ENCODE results near the gene CCSER1. TPM values are rescaled to one million over a fixed set of nuclear protein-coding genes. Genes with fewer than 3 reads are reported as not detected.

Gene CCSER1
- total RNA-seq, 1 donor from 2014 or later, result not detected

GRCh38 chr4:90840828-90841227, 713.6 kb downstream of the CCSER1 start:
- Mint-ChIP-seq H3K27ac (ENCODE audit: unreplicated experiment) (no peak overlapping the region), H3K27me3 (ENCODE audit: low read depth) (no peaks in the 10 kb centered on the region), H3K36me3 (ENCODE audit: low read depth) (no peaks in the 10 kb centered on the region), H3K4me1 (ENCODE audit: low read depth) (peaks cover 22% of the 10 kb centered on the region), H3K4me3 (ENCODE audit: unreplicated experiment) (no peak overlapping the region), H3K9me3 (ENCODE audit: low read depth) (no peaks in the 10 kb centered on the region)
- DNase-seq (ENCODE audit: low spot score), result no peak
- TF ChIP-seq CTCF (IDR thresholded peaks at IDR 0.05), result no peak

- Mint-ChIP-seq H3K36me3 (ENCODE audit: low read depth) (no peaks in the 10 kb centered on the region), H3K4me3 (ENCODE audit: unreplicated experiment) (no peak overlapping the region), H3K4me1 (ENCODE audit: low read depth) (peaks cover 25% of the 10 kb centered on the region), H3K27ac (ENCODE audit: unreplicated experiment) (no peak overlapping the region), H3K27me3 (ENCODE audit: low read depth) (no peaks in the 10 kb centered on the region), H3K9me3 (ENCODE audit: low read depth) (no peaks in the 10 kb centered on the region)
- DNase-seq (ENCODE audit: low spot score), result no peak
- TF ChIP-seq CTCF (IDR thresholded peaks at IDR 0.05), result no peak
These were observed 714.5 kb downstream of the CCSER1 start for GRCh38 chr4:90841676-90842075.

- no peak overlapping the region for H3K27ac Mint-ChIP-seq (ENCODE audit: unreplicated experiment)
- DNase-seq (ENCODE audit: low spot score), result no peak
- H3K4me1 Mint-ChIP-seq (ENCODE audit: low read depth), result peaks cover 25% of the 10 kb centered on the region
- H3K9me3 Mint-ChIP-seq (ENCODE audit: low read depth), result no peaks in the 10 kb centered on the region
- TF ChIP-seq CTCF (IDR thresholded peaks at IDR 0.05), result no peak
- H3K27me3 Mint-ChIP-seq (ENCODE audit: low read depth), result no peaks in the 10 kb centered on the region
- H3K4me3 Mint-ChIP-seq (ENCODE audit: unreplicated experiment), result no peak overlapping the region
- no peaks in the 10 kb centered on the region for H3K36me3 Mint-ChIP-seq (ENCODE audit: low read depth)
These were observed 715.8 kb downstream of the CCSER1 start for GRCh38 chr4:90842960-90843359.

- Mint-ChIP-seq H3K9me3 (ENCODE audit: low read depth) (no peaks in the 10 kb centered on the region), H3K4me3 (ENCODE audit: unreplicated experiment) (no peak overlapping the region), H3K36me3 (ENCODE audit: low read depth) (no peaks in the 10 kb centered on the region), H3K4me1 (ENCODE audit: low read depth) (peaks cover 25% of the 10 kb centered on the region), H3K27ac (ENCODE audit: unreplicated experiment) (no peak overlapping the region), H3K27me3 (ENCODE audit: low read depth) (no peaks in the 10 kb centered on the region)
- no peak for DNase-seq (ENCODE audit: low spot score)
- no peak for TF ChIP-seq CTCF (IDR thresholded peaks at IDR 0.05)
These were observed 717.0 kb downstream of the CCSER1 start for GRCh38 chr4:90844241-90844640.

- no peak for TF ChIP-seq CTCF (IDR thresholded peaks at IDR 0.05)
- Mint-ChIP-seq H3K36me3 (ENCODE audit: low read depth) (no peaks in the 10 kb centered on the region), H3K27ac (ENCODE audit: unreplicated experiment) (no peak overlapping the region), H3K4me3 (ENCODE audit: unreplicated experiment) (no peak overlapping the region), H3K4me1 (ENCODE audit: low read depth) (peaks cover 23% of the 10 kb centered on the region), H3K9me3 (ENCODE audit: low read depth) (no peaks in the 10 kb centered on the region), H3K27me3 (ENCODE audit: low read depth) (no peaks in the 10 kb centered on the region)
- no peak for DNase-seq (ENCODE audit: low spot score)
These were observed 718.6 kb downstream of the CCSER1 start for GRCh38 chr4:90845777-90846176.
